PC-3 (cell line): ENCODE data around the gene FBXW7. TPM values are rescaled to one million over a fixed set of nuclear protein-coding genes. Genes with fewer than 3 reads are reported as not detected.
A peak's percentile ranks its signal among the peaks of the same experiment; 100 is the strongest.

ENCODE experiments used
- ATAC-seq: fragments of 200-7000 bp; cut with Tn5 transposase; 2 replicates; pipeline ENCODE4 v1.9.1; 2020; ENCODE audit warnings: mild to moderate bottlenecking, moderate library complexity
- BruUV-seq: library from RNA; stranded (reverse); fragments of 400-500 nt; replicated peaks from 2 replicates; lab custom pipeline; 2021; lab: Mats Ljungman, UMichigan
- CTCF ChIA-PET: fragments of 300-600 bp; sonication (Branson Sonifier 250); formaldehyde crosslinking; loops from one replicate; lab custom pipeline; 2022; ENCODE audit warnings: antibody characterized with exemption; lab: Charles Lee
- POLR2A ChIA-PET: fragments of 300-600 bp; sonication (Branson Sonifier 250); formaldehyde crosslinking; loops from one replicate; lab custom pipeline; 2022; ENCODE audit warnings: antibody characterized with exemption; ENCODE audit not compliant: unreplicated experiment; lab: Charles Lee
- DNase-seq: peaks from one replicate; pipeline ENCODE4 v3.0.0-alpha.2; 2015
- H2AFZ ChIP-seq: fragments of 300-600 bp; sonication (generic); 2 replicates; pipeline ENCODE4 v1.6.0; 2016; ENCODE audit warnings: antibody characterized with exemption, low read length
- H3F3A ChIP-seq: fragments of 300-600 bp; sonication (generic); one replicate; pipeline ENCODE4 v1.6.0; 2017; ENCODE audit warnings: antibody characterized with exemption, low read length, control low read depth, mild to moderate bottlenecking; ENCODE audit not compliant: unreplicated experiment
- H3K27ac ChIP-seq: fragments of 300-600 bp; sonication (generic); 2 replicates; pipeline ENCODE4 v1.5.1; 2016; ENCODE audit warnings: mild to moderate bottlenecking, low read length
- H3K27me3 ChIP-seq: fragments of 300-600 bp; sonication (generic); 2 replicates; pipeline ENCODE4 v1.6.1; 2016; ENCODE audit warnings: low read length, mixed read lengths
- H3K36me3 ChIP-seq: fragments of 300-600 bp; sonication (generic); 2 replicates; pipeline ENCODE4 v1.6.1; 2016; ENCODE audit warnings: low read depth, mixed run types, low read length, mixed read lengths
- H3K4me1 ChIP-seq: fragments of 300-600 bp; sonication (generic); 2 replicates; pipeline ENCODE4 v1.5.1; 2016; ENCODE audit warnings: low read length; ENCODE audit not compliant: insufficient read depth
- H3K4me2 ChIP-seq: fragments of 300-600 bp; sonication (generic); 2 replicates; pipeline ENCODE4 v1.6.0; 2016; ENCODE audit warnings: low read length
- H3K4me3 ChIP-seq: fragments of 300-600 bp; sonication (generic); 2 replicates; pipeline ENCODE4 v1.5.1; 2016; ENCODE audit warnings: mild to moderate bottlenecking, low read length, mixed read lengths
- H3K79me2 ChIP-seq: fragments of 300-600 bp; sonication (generic); 2 replicates; pipeline ENCODE4 v1.6.1; 2017; ENCODE audit warnings: low read length, mixed read lengths
- H3K9ac ChIP-seq: fragments of 300-600 bp; sonication (generic); 2 replicates; pipeline ENCODE4 v1.6.0; 2016; ENCODE audit warnings: mild to moderate bottlenecking, low read length
- H3K9me2 ChIP-seq: fragments of 300-600 bp; sonication (generic); replicated peaks from 2 replicates; pipeline ENCODE4 v1.6.1; 2016; ENCODE audit warnings: mixed run types, low read length, mixed read lengths
- H3K9me3 ChIP-seq: fragments of 300-600 bp; sonication (generic); 2 replicates; pipeline ENCODE4 v1.6.1; 2016; ENCODE audit warnings: low read length, mixed read lengths
- H4K20me1 ChIP-seq: fragments of 300-600 bp; sonication (generic); 2 replicates; pipeline ENCODE4 v1.6.1; 2016; ENCODE audit warnings: low read length, mixed read lengths
- EZH2 ChIP-seq: fragments of 300-600 bp; sonication (generic); IDR thresholded peaks from one replicate; pipeline ENCODE4 v1.6.1; 2017; ENCODE audit warnings: antibody characterized with exemption, mild to moderate bottlenecking, low read length; ENCODE audit not compliant: unreplicated experiment
- EZH2phosphoT487 ChIP-seq: fragments of 300-600 bp; sonication (generic); IDR thresholded peaks from 2 replicates; pipeline ENCODE4 v1.6.1; 2018; ENCODE audit warnings: mild to moderate bottlenecking, antibody characterized with exemption, low read length, borderline replicate concordance
- intact Hi-C: fragments of 100-400 bp; cut with micrococcal nuclease; formaldehyde crosslinking; loops from 2 replicates; pipeline ENCODE4 v1.9.0; 2023
- total RNA-seq: library from RNA; depleted of rRNA; stranded (reverse); fragments of >200 nt; gene quantifications from 2 replicates; pipeline ENCODE4 v1.2.3, GENCODE V29; 2014
- TF ChIP-seq, protein P1 (sequence below): fragments of 300-600 bp; sonication (generic); conservative IDR thresholded peaks from 2 replicates; pipeline ENCODE4 v1.5.1; 2017; ENCODE audit warnings: antibody characterized with exemption, low read depth, mild to moderate bottlenecking, low read length

Gene FBXW7
- total RNA-seq, 1 experiment from 2014 or later: 24.3 TPM

DNA sequence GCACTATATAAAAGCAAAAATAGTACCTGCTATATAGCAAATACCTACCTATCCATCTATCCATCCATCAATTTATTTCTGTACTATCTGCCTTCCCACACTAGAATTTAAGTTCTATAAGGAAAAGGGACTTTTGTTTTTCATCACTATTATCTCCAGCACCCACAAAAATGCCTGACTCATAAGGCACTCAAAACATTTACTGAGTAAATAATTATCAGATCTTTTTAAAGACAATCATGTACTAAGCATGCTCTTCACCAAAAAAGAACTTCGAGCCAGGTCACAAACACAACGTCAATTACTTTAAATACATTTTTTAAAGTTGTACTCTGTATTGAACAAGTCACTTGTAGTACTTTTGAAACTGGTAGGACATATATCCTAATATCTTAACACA is 119.9 kb downstream of the FBXW7 start:
- no peak overlapping the region for H2AFZ ChIP-seq
- no peaks in the 10 kb centered on the region for H3K9me2 ChIP-seq
- no peaks in the 10 kb centered on the region for H3F3A ChIP-seq
- peak overlapping the region; percentile 61 for H3K4me2 ChIP-seq
- ChIA-PET POLR2A (no interaction called here), CTCF (no interaction called here)
- peaks cover 10% of the 10 kb centered on the region for H3K4me1 ChIP-seq
- H3K9me3 ChIP-seq: no peaks in the 10 kb centered on the region
- no TSS peak for BruUV-seq
- peak; percentile 40 for DNase-seq
- no peaks in the 10 kb centered on the region for H3K36me3 ChIP-seq
- no peak overlapping the region for H3K27ac ChIP-seq
- H3K4me3 ChIP-seq: no peak overlapping the region
- no peak overlapping the region for H3K9ac ChIP-seq
- no peaks in the 10 kb centered on the region for H4K20me1 ChIP-seq
- intact Hi-C loops: loop anchor here (10.0 kb wide), 1 partner anchor 319 kb away; no protein-coding TSS in a partner anchor
- no peaks in the 10 kb centered on the region for H3K27me3 ChIP-seq
- TF ChIP-seq EZH2: no peak
- TF ChIP-seq, protein P1, sequence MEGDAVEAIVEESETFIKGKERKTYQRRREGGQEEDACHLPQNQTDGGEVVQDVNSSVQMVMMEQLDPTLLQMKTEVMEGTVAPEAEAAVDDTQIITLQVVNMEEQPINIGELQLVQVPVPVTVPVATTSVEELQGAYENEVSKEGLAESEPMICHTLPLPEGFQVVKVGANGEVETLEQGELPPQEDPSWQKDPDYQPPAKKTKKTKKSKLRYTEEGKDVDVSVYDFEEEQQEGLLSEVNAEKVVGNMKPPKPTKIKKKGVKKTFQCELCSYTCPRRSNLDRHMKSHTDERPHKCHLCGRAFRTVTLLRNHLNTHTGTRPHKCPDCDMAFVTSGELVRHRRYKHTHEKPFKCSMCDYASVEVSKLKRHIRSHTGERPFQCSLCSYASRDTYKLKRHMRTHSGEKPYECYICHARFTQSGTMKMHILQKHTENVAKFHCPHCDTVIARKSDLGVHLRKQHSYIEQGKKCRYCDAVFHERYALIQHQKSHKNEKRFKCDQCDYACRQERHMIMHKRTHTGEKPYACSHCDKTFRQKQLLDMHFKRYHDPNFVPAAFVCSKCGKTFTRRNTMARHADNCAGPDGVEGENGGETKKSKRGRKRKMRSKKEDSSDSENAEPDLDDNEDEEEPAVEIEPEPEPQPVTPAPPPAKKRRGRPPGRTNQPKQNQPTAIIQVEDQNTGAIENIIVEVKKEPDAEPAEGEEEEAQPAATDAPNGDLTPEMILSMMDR: no peak
- TF ChIP-seq EZH2phosphoT487: no peak
- peak; percentile 70 for ATAC-seq
- H3K79me2 ChIP-seq: peaks cover 3% of the 10 kb centered on the region

DNA sequence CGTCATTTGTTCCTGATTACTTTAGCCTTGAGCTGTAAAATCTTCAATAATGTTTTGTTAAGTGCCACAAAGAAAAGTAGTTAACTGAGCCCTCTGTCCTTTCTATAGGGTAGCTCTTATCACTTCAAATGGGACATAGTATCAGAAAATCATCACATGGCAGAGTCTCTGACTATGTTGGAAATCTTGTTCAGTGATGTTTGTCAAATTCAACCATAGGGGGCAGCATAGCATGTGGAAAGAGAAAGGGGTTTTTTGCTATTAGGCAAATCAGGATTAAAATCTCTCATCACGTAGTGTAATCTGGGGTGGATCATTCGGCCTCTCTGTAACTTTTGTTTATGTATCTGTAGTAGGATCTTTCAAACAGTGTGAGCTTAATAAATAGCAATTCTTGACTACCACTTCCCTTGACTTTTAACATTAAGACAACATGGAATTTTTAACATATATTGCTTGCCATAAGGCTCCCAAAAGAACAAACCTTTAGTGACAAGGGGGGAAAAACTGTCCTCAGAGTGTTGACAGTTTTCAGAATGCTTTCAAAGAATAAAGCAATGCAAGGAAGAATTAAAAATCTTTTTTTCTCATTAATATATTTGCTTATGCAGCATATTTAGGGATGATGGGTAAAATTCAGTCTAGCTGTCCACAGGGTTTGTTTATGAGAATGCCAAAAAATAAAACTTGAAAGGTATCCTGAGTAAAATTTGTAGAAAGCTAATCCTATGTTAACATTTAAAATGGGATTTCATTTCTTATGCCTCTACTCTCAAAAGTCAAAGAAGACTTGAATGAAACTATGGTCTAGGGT is 127.2 kb downstream of the FBXW7 start:
- BruUV-seq: no TSS peak

More for the DNA sequence above, 127.2 kb downstream of the FBXW7 start:
- intact Hi-C loops: loop anchor here (2.0 kb wide), 1 partner anchor 78 kb away; no protein-coding TSS in a partner anchor
- POLR2A ChIA-PET: no interaction called here
- Histone ChIP-seq H2AFZ (no peak overlapping the region), H3K79me2 (0 out of 2 replicates have a peak, but pooled peaks cover 2% of the 10 kb centered on the region), H3K27me3 (no peaks in the 10 kb centered on the region), H3K4me2 (no peak overlapping the region), H4K20me1 (no peaks in the 10 kb centered on the region), H3K9ac (no peak overlapping the region), H3K27ac (no peak overlapping the region), H3F3A (no peaks in the 10 kb centered on the region), H3K9me2 (no peaks in the 10 kb centered on the region), H3K4me3 (no peak overlapping the region), H3K36me3 (no peaks in the 10 kb centered on the region), H3K4me1 (no peaks in the 10 kb centered on the region), H3K9me3 (no peaks in the 10 kb centered on the region)
- no peak for TF ChIP-seq EZH2phosphoT487
- TF ChIP-seq, protein P1: peak; percentile 77
- CTCF ChIA-PET: interaction anchor here (0.7 kb wide), 1 partner anchor 17 kb away, joined by 5 read pairs; no protein-coding TSS in a partner anchor
- DNase-seq (peak; percentile 55), ATAC-seq (no peak)
